IMR-90 (cell line): ENCODE results near the gene CD300LG. TPM values are rescaled to one million over a fixed set of nuclear protein-coding genes. Genes with fewer than 3 reads are reported as not detected.

Experiments used
- ATAC-seq: fragments of 200-7000 bp; cut with Tn5 transposase; 2 replicates; pipeline ENCODE4 v1.9.1; 2020; ENCODE audit warnings: low read depth, mild to moderate bottlenecking, moderate library complexity
- BruUV-seq: library from RNA; stranded (reverse); fragments of 400-500 nt; replicated peaks from 2 replicates; lab custom pipeline; 2021; lab: Mats Ljungman, UMichigan
- CTCF ChIA-PET: fragments of 300-600 bp; formaldehyde crosslinking; extraction: SDS; loops from one replicate; lab custom pipeline; 2021; ENCODE audit warnings: antibody characterized with exemption; lab: Yijun Ruan, JAX
- POLR2A ChIA-PET: fragments of 300-600 bp; sonication (Branson Sonifier 250); formaldehyde crosslinking; loops from one replicate; lab custom pipeline; 2022; ENCODE audit warnings: antibody characterized with exemption; ENCODE audit not compliant: unreplicated experiment; lab: Charles Lee
- DNase-seq: peaks from one replicate; pipeline ENCODE4 v3.0.0; 2013
- H2AFZ ChIP-seq: replicated peaks from 2 replicates; pipeline ENCODE3; 2013; ENCODE audit warnings: low read length, mild to moderate bottlenecking; ENCODE audit not compliant: poor library complexity
- H2AK5ac ChIP-seq: 2 replicates; pipeline ENCODE4 v1.6.1; 2013; ENCODE audit warnings: low read depth, low read length, inconsistent platforms
- H2AK9ac ChIP-seq: replicated peaks from 2 replicates; pipeline ENCODE3; 2013; ENCODE audit warnings: mild to moderate bottlenecking, low read depth, low read length, moderate library complexity; ENCODE audit not compliant: poor library complexity
- H2BK120ac ChIP-seq: 2 replicates; pipeline ENCODE4 v1.6.1; 2013; ENCODE audit warnings: low read depth, low read length, inconsistent platforms
- H2BK15ac ChIP-seq: 3 replicates; pipeline ENCODE4 v1.6.1; 2013; ENCODE audit warnings: low read depth, low read length, inconsistent platforms
- H2BK20ac ChIP-seq: 2 replicates; pipeline ENCODE4 v1.6.1; 2013; ENCODE audit warnings: low read depth, mild to moderate bottlenecking, inconsistent platforms, low read length, moderate library complexity
- H2BK5ac ChIP-seq: 2 replicates; pipeline ENCODE4 v1.6.1; 2013; ENCODE audit warnings: mild to moderate bottlenecking, low read depth, low read length, inconsistent platforms; ENCODE audit not compliant: poor library complexity, severe bottlenecking
- H3K14ac ChIP-seq: replicated peaks from 2 replicates; pipeline ENCODE4 v1.6.1; 2013; ENCODE audit warnings: low read depth, low read length, inconsistent platforms
- H3K18ac ChIP-seq: 2 replicates; pipeline ENCODE4 v1.6.1; 2013; ENCODE audit warnings: low read depth, low read length, control low read depth
- H3K23ac ChIP-seq: 2 replicates; pipeline ENCODE4 v1.6.1; 2013; ENCODE audit warnings: low read depth, low read length, inconsistent platforms
- H3K27ac ChIP-seq: 2 replicates; pipeline ENCODE4 v1.5.1; 2013; ENCODE audit warnings: mild to moderate bottlenecking, control low read depth, low read length; ENCODE audit not compliant: insufficient read depth
- H3K27me3 ChIP-seq: 2 replicates; pipeline ENCODE4 v1.6.1; 2013; ENCODE audit warnings: low read length; ENCODE audit not compliant: control insufficient read depth, insufficient read depth
- H3K36me3 ChIP-seq: 2 replicates; pipeline ENCODE4 v1.6.1; 2013; ENCODE audit warnings: low read length, mixed read lengths; ENCODE audit not compliant: control insufficient read depth, insufficient read depth
- H3K4ac ChIP-seq: 2 replicates; pipeline ENCODE4 v1.6.1; 2013; ENCODE audit warnings: low read depth, low read length, inconsistent platforms
- H3K4me1 ChIP-seq: 2 replicates; pipeline ENCODE4 v1.6.1; 2013; ENCODE audit warnings: low read length, mixed read lengths; ENCODE audit not compliant: control insufficient read depth, insufficient read depth
- H3K4me2 ChIP-seq: 2 replicates; pipeline ENCODE4 v1.6.1; 2013; ENCODE audit warnings: low read depth, mild to moderate bottlenecking, control low read depth, low read length, moderate library complexity
- H3K4me3 ChIP-seq: 2 replicates; pipeline ENCODE4 v1.5.1; 2013; ENCODE audit warnings: low read depth, mild to moderate bottlenecking, control low read depth, low read length, moderate library complexity; ENCODE audit not compliant: insufficient read depth
- H3K56ac ChIP-seq: 2 replicates; pipeline ENCODE4 v1.6.1; 2013; ENCODE audit warnings: low read length, inconsistent platforms; ENCODE audit not compliant: insufficient read depth; ENCODE audit errors: extremely low read depth
- H3K79me1 ChIP-seq, 2 experiments: 2 replicates each; pipeline ENCODE4 v1.6.1; 2013; ENCODE audit warnings: low read length in 2 of 2, inconsistent platforms in 1 of 2, low read depth in 1 of 2
- H3K9ac ChIP-seq: 2 replicates; pipeline ENCODE4 v1.6.1; 2013; ENCODE audit warnings: low read depth, low read length, control low read depth
- H3K9me1 ChIP-seq: 2 replicates; pipeline ENCODE4 v1.6.1; 2013; ENCODE audit warnings: low read length, inconsistent platforms; ENCODE audit not compliant: insufficient read depth
- H3K9me3 ChIP-seq: 2 replicates; pipeline ENCODE4 v1.6.1; 2013; ENCODE audit warnings: low read length; ENCODE audit not compliant: control insufficient read depth, insufficient read depth
- H4K20me1 ChIP-seq: 2 replicates; pipeline ENCODE4 v1.6.1; 2013; ENCODE audit warnings: low read length, inconsistent platforms; ENCODE audit not compliant: insufficient read depth
- H4K5ac ChIP-seq: 2 replicates; pipeline ENCODE4 v1.6.1; 2013; ENCODE audit warnings: mild to moderate bottlenecking, low read depth, low read length, control low read depth
- H4K8ac ChIP-seq, 2 experiments: 2 replicates each; pipeline ENCODE4 v1.6.1; 2013; ENCODE audit warnings: low read depth in 2 of 2, low read length in 2 of 2, control low read depth in 1 of 2, inconsistent platforms in 1 of 2
- H4K91ac ChIP-seq: 2 replicates; pipeline ENCODE4 v1.6.1; 2013; ENCODE audit warnings: low read depth, low read length, inconsistent platforms; ENCODE audit not compliant: insufficient read depth
- CEBPB ChIP-seq: IDR thresholded peaks from 2 replicates; pipeline ENCODE4 v1.6.1; 2012; ENCODE audit warnings: low read depth, low read length, improper control_type of control experiment
- CHD1 ChIP-seq: IDR thresholded peaks from 2 replicates; pipeline ENCODE4 v1.6.1; 2012; ENCODE audit warnings: low read depth, low read length, improper control_type of control experiment
- CTCF ChIP-seq: conservative IDR thresholded peaks from 2 replicates; pipeline ENCODE4 v1.5.1; 2012; ENCODE audit warnings: mild to moderate bottlenecking, low read depth, low read length, improper control_type of control experiment
- ELK1 ChIP-seq: fragments of 150-350 bp; IDR thresholded peaks from 2 replicates; pipeline ENCODE4 v1.6.1; 2016; ENCODE audit warnings: low read depth, mild to moderate bottlenecking, low read length, moderate library complexity, borderline replicate concordance
- MAFK ChIP-seq: IDR thresholded peaks from 2 replicates; pipeline ENCODE4 v1.6.1; 2012; ENCODE audit warnings: low read depth, low read length, improper control_type of control experiment
- MAZ ChIP-seq: IDR thresholded peaks from 2 replicates; pipeline ENCODE4 v1.6.1; 2012; ENCODE audit warnings: low read depth, mild to moderate bottlenecking, low read length, improper control_type of control experiment, moderate library complexity, borderline replicate concordance
- MXI1 ChIP-seq: IDR thresholded peaks from 2 replicates; pipeline ENCODE4 v1.6.1; 2012; ENCODE audit warnings: low read depth, mild to moderate bottlenecking, low read length, moderate library complexity, borderline replicate concordance
- POLR2A ChIP-seq: IDR thresholded peaks from 2 replicates; pipeline ENCODE4 v1.6.1; 2012; ENCODE audit warnings: mild to moderate bottlenecking, low read depth, low read length
- RAD21 ChIP-seq: IDR thresholded peaks from 2 replicates; pipeline ENCODE4 v1.6.1; 2012; ENCODE audit warnings: low read length, improper control_type of control experiment
- RCOR1 ChIP-seq: IDR thresholded peaks from 2 replicates; pipeline ENCODE4 v1.6.1; 2012; ENCODE audit warnings: mild to moderate bottlenecking, low read length, improper control_type of control experiment; ENCODE audit not compliant: insufficient replicate concordance
- RFX5 ChIP-seq: IDR thresholded peaks from 2 replicates; pipeline ENCODE4 v1.8.0; 2012; ENCODE audit warnings: low read depth, mild to moderate bottlenecking, low read length, moderate library complexity
- SMC3 ChIP-seq: fragments of 150-350 bp; IDR thresholded peaks from 2 replicates; pipeline ENCODE4 v1.6.1; 2016; ENCODE audit warnings: low read depth, mild to moderate bottlenecking, antibody characterized with exemption, low read length, moderate library complexity
- WGBS, 2 experiments: methylation state at CpG; one replicate each; pipeline versions ENCODE4 v1.1.5 to v1.1.7; 2013; ENCODE audit warnings: missing lambda C conversion rate in 2 of 2; ENCODE audit not compliant: insufficient read length in 1 of 2; ENCODE audit errors: extremely low coverage in 2 of 2; 5-methylcytosine and 5-hydroxymethylcytosine counted together
- dilution Hi-C: fragments of 300-500 bp; cut with HindIII; formaldehyde crosslinking; loops from one replicate; pipeline ENCODE4 v1.14.3; 2018; ENCODE audit warnings: low sequenced_read_pairs; ENCODE audit not compliant: unreplicated experiment
- in situ Hi-C: fragments of 300-500 bp; cut with MboI; formaldehyde crosslinking; loops from 3 replicates; pipeline ENCODE4 v1.14.3; 2019; ENCODE audit warnings: low sequenced_read_pairs, inconsistent platforms, mixed read lengths
- intact Hi-C: fragments of 100-400 bp; cut with micrococcal nuclease; formaldehyde crosslinking; loops from 2 replicates; pipeline ENCODE4 v1.10.0; 2022
- polyA plus RNA-seq, 3 experiments: library from polyadenylated mRNA; depleted of rRNA; stranded (reverse); fragments of >200 nt; gene quantifications; 2 replicates each; pipeline ENCODE4 v1.2.3, GENCODE V29; 2012; ENCODE audit warnings: low replicate concordance in 1 of 3
- total RNA-seq: library from RNA; depleted of rRNA; stranded (reverse); fragments of >200 nt; gene quantifications from 2 replicates; pipeline ENCODE4 v1.2.3, GENCODE V29; 2012

CD300LG gene
- total and polyA plus RNA-seq, 2 of the 4 experiments (the other 2 are of a cell fraction), result not detected

- no TSS peak for BruUV-seq
- H3K9ac ChIP-seq, result no peak overlapping the region
- dilution Hi-C loops (no loop called here), intact Hi-C loops (no loop called here), in situ Hi-C loops (no loop called here)
- no peaks in the 10 kb centered on the region for H3K36me3 ChIP-seq
- no peaks in the 10 kb centered on the region for H4K20me1 ChIP-seq
- no peak overlapping the region for H3K14ac ChIP-seq
- no peaks in the 10 kb centered on the region for H3K79me1 ChIP-seq
- H3K27me3 ChIP-seq, result peaks cover 11% of the 10 kb centered on the region
- ChIA-PET POLR2A (no interaction called here), CTCF (no interaction called here)
- no peak for TF ChIP-seq CEBPB
- no peak for TF ChIP-seq MAFK
- no peak for TF ChIP-seq POLR2A
- no peak for TF ChIP-seq CTCF
- no peak for TF ChIP-seq SMC3
- no peak for TF ChIP-seq ELK1
- TF ChIP-seq RFX5, result no peak
- no peak for TF ChIP-seq CHD1
- no peak for TF ChIP-seq RCOR1
- TF ChIP-seq MAZ, result no peak
- TF ChIP-seq RAD21, result no peak
- TF ChIP-seq MXI1, result no peak
- no peaks in the 10 kb centered on the region for H3K4me1 ChIP-seq
- H2BK15ac ChIP-seq, result no peak overlapping the region
- H2AK5ac ChIP-seq, result no peak overlapping the region
- ATAC-seq, result no peak
- no peaks in the 10 kb centered on the region for H3K9me3 ChIP-seq
- H2BK120ac ChIP-seq, result no peak overlapping the region
- H3K27ac ChIP-seq, result no peak overlapping the region
- DNase-seq, result no peak
- H4K91ac ChIP-seq, result no peak overlapping the region
- H2AK9ac ChIP-seq, result no peak overlapping the region
- no peak overlapping the region for H2AFZ ChIP-seq
- no peak overlapping the region for H2BK20ac ChIP-seq
- no peak overlapping the region for H4K5ac ChIP-seq
- H3K4ac ChIP-seq, result no peak overlapping the region
- H3K18ac ChIP-seq, result no peak overlapping the region
- H3K4me3 ChIP-seq, result no peak overlapping the region
- no peak overlapping the region for H4K8ac ChIP-seq
- 0 out of 2 replicates have a peak, but pooled peaks cover 3% of the 10 kb centered on the region for H3K9me1 ChIP-seq
- no CpG with 5 or more reads among the region's 7 CpGs for WGBS, 2 experiments
- no peak overlapping the region for H3K4me2 ChIP-seq
- H3K56ac ChIP-seq, result no peak overlapping the region
- no peak overlapping the region for H2BK5ac ChIP-seq
- H3K23ac ChIP-seq, result no peak overlapping the region
Observed at GRCh38 chr17:43842975-43843325, 4.0 kb upstream of the CD300LG start.
